ENCODE measurements around the gene CCR4.
"Not testable (repeated sequence)": the region's sequence is repeated elsewhere in the genome, so short reads cannot be mapped to it uniquely, and the experiment has no call there.

CCR4 gene

GRCh38 chr3:32951410-32951811 lies at the start of gene CCR4:
CCR4 (plus strand) TSS chr3:32951644; CDS start chr3:32953423, 1,779 bp downstream.
- H3K4me3 ChIP-seq (replicated peaks in 1 of 2; ENCODE audit: low read depth in 2 of 2, low read length in 2 of 2), result no peak within 1 kb of the TSS
- TF ChIP-seq CTCF (IDR thresholded peaks at IDR 0.05; ENCODE audit: low read depth, low read length), result no peak
- DNase-seq (ENCODE audit: low read depth in 2 of 2), result peak; percentile 13 to 26

- DNase-seq (ENCODE audit: low read depth in 2 of 2); H3K4me3 ChIP-seq (replicated peaks in 1 of 2; ENCODE audit: low read depth in 2 of 2, low read length in 2 of 2): not testable (repeated sequence)
Measured at GRCh38 chr3:32902887-32903371, 48.5 kb upstream of the CCR4 start.

GRCh38 chr3:32903953-32904352 lies 47.5 kb upstream of the CCR4 start:
- no peak for DNase-seq (ENCODE audit: low read depth in 2 of 2)
- TF ChIP-seq CTCF (IDR thresholded peaks at IDR 0.05; ENCODE audit: low read depth, low read length), result no peak
- no peak overlapping the region for H3K4me3 ChIP-seq (replicated peaks in 1 of 2; ENCODE audit: low read depth in 2 of 2, low read length in 2 of 2)

- H3K4me3 ChIP-seq (replicated peaks in 1 of 2; ENCODE audit: low read depth in 2 of 2, low read length in 2 of 2), result no peak overlapping the region
- DNase-seq (ENCODE audit: low read depth in 2 of 2), result no peak
- no peak for TF ChIP-seq CTCF (IDR thresholded peaks at IDR 0.05; ENCODE audit: low read depth, low read length)
Measured at GRCh38 chr3:32909999-32910398, 41.4 kb upstream of the CCR4 start.

GRCh38 chr3:32910954-32911353 lies 40.5 kb upstream of the CCR4 start:
- peak in 1 of 2 donors; percentile 31 for DNase-seq (ENCODE audit: low read depth in 2 of 2)
- H3K4me3 ChIP-seq (replicated peaks in 1 of 2; ENCODE audit: low read depth in 2 of 2, low read length in 2 of 2), result no peak overlapping the region
- TF ChIP-seq CTCF (IDR thresholded peaks at IDR 0.05; ENCODE audit: low read depth, low read length), result no peak

- no peak overlapping the region for H3K4me3 ChIP-seq (replicated peaks in 1 of 2; ENCODE audit: low read depth in 2 of 2, low read length in 2 of 2)
- DNase-seq (ENCODE audit: low read depth in 2 of 2), result no peak
Measured at GRCh38 chr3:32912046-32912445, 39.4 kb upstream of the CCR4 start.

GRCh38 chr3:32913790-32914446 lies 37.5 kb upstream of the CCR4 start:
- no peak overlapping the region for H3K4me3 ChIP-seq (replicated peaks in 1 of 2; ENCODE audit: low read depth in 2 of 2, low read length in 2 of 2)
- no peak for TF ChIP-seq CTCF (IDR thresholded peaks at IDR 0.05; ENCODE audit: low read depth, low read length)
- DNase-seq (ENCODE audit: low read depth in 2 of 2), result peak; percentile 10 to 93

More at GRCh38 chr3:32912046-32912445, 39.4 kb upstream of the CCR4 start:
- TF ChIP-seq CTCF (IDR thresholded peaks at IDR 0.05; ENCODE audit: low read depth, low read length), result no peak
